HCT116 (cell line): ENCODE data around the gene ALOXE3. TPM values are rescaled to one million over a fixed set of nuclear protein-coding genes. Genes with fewer than 3 reads are reported as not detected.

Source experiments
- ATAC-seq: fragments of 200-7000 bp; cut with Tn5 transposase; 2 replicates; pipeline ENCODE4 v1.9.1; 2020; ENCODE audit warnings: mild to moderate bottlenecking, moderate library complexity
- BruUV-seq: library from RNA; stranded (reverse); fragments of 400-500 nt; replicated peaks from 2 replicates; lab custom pipeline; 2021; lab: Mats Ljungman, UMichigan
- CTCF ChIA-PET: fragments of 300-600 bp; sonication (Branson Sonifier 250); formaldehyde crosslinking; loops from one replicate; lab custom pipeline; 2021; ENCODE audit warnings: antibody characterized with exemption; lab: Charles Lee
- POLR2A ChIA-PET: fragments of 300-600, 350-600 bp; sonication (Branson Sonifier 250); formaldehyde crosslinking; loops from one replicate; lab custom pipeline; 2021; ENCODE audit warnings: antibody characterized with exemption; lab: Charles Lee
- RAD21 ChIA-PET, 2 experiments: fragments of 300-600 bp; sonication (Branson Sonifier 250); formaldehyde crosslinking; loops; one replicate each; lab custom pipeline; 2023; ENCODE audit warnings: low total read pairs in 2 of 2; ENCODE audit not compliant: uncharacterized antibody in 2 of 2, unreplicated experiment in 2 of 2, low non-redundant PET in 1 of 2; lab: Charles Lee
- DNase-seq: peaks from one replicate; pipeline ENCODE4 v3.0.0-alpha.2; 2010; ENCODE audit warnings: low read depth, low spot score
- H2AFZ ChIP-seq: fragments of 200-600 bp; shearing (Covaris generic), sonication (generic); 2 replicates; pipeline ENCODE4 v1.6.1; 2017; ENCODE audit warnings: low read depth, mixed run types, mixed read lengths, antibody characterized with exemption, low read length; ENCODE audit not compliant: poor library complexity, severe bottlenecking
- H3K27ac ChIP-seq: 2 replicates; pipeline ENCODE4 v1.5.1; 2012; ENCODE audit warnings: low read depth, low read length
- H3K27me3 ChIP-seq: fragments of 200-600 bp; sonication (generic); 2 replicates; pipeline ENCODE4 v1.6.1; 2016; ENCODE audit warnings: mixed run types, low read length, mixed read lengths; ENCODE audit not compliant: insufficient read depth
- H3K36me3 ChIP-seq, 2 experiments: fragments of 200-500 bp in 1 of 2; fragments of 200-600 bp in 1 of 2; sonication (Bioruptor generic) in 1 of 2; sonication (generic) in 1 of 2; 2 replicates each; pipeline versions ENCODE4 v1.5.1 to v1.6.1; 2014 to 2016; ENCODE audit warnings: low read length in 2 of 2, inconsistent platforms in 1 of 2, mixed read lengths in 1 of 2, mixed run types in 1 of 2; ENCODE audit not compliant: insufficient read depth in 2 of 2, control insufficient read depth in 1 of 2
- H3K4me1 ChIP-seq, 2 experiments: fragments of 200-600 bp in 1 of 2; sonication (generic) in 1 of 2; 2 replicates each; pipeline versions ENCODE4 v1.5.1 to v1.6.1; 2012 to 2017; ENCODE audit warnings: low read length in 2 of 2, inconsistent platforms in 1 of 2, mild to moderate bottlenecking in 1 of 2, mixed read lengths in 1 of 2, mixed run types in 1 of 2, moderate library complexity in 1 of 2; ENCODE audit not compliant: insufficient read depth in 2 of 2, control insufficient read depth in 1 of 2
- H3K4me2 ChIP-seq: fragments of 200-600 bp; sonication (generic); 2 replicates; pipeline ENCODE4 v1.6.1; 2017; ENCODE audit warnings: mixed run types, low read length, mixed read lengths
- H3K4me3 ChIP-seq, 2 experiments: fragments of 200-600 bp in 1 of 2; sonication (generic) in 1 of 2; replicated peaks in 1 of 2; 2 replicates each; pipeline ENCODE4 v1.5.1; 2011 to 2016; ENCODE audit warnings: low read length in 2 of 2, control low read depth in 1 of 2, low read depth in 1 of 2, mild to moderate bottlenecking in 1 of 2, mixed read lengths in 1 of 2, mixed run types in 1 of 2
- H3K79me2 ChIP-seq: fragments of 200-600 bp; sonication (generic); 2 replicates; pipeline ENCODE4 v1.6.1; 2017; ENCODE audit warnings: mild to moderate bottlenecking, mixed run types, low read length, moderate library complexity, mixed read lengths; ENCODE audit not compliant: insufficient read depth
- H3K9ac ChIP-seq: fragments of 200-600 bp; sonication (generic); 2 replicates; pipeline ENCODE4 v1.6.1; 2016; ENCODE audit warnings: low read length, mixed read lengths
- H3K9me2 ChIP-seq: fragments of 200-600 bp; sonication (generic), shearing (Covaris generic); 2 replicates; pipeline ENCODE4 v1.6.1; 2017; ENCODE audit warnings: mixed run types, mild to moderate bottlenecking, moderate library complexity; ENCODE audit not compliant: insufficient read depth
- H3K9me3 ChIP-seq, 2 experiments: fragments of 200-500 bp in 1 of 2; fragments of 200-600 bp in 1 of 2; sonication (Bioruptor generic) in 1 of 2; sonication (generic) in 1 of 2; 2 replicates each; pipeline ENCODE4 v1.6.1; 2014 to 2017; ENCODE audit warnings: low read length in 2 of 2, mixed read lengths in 2 of 2, inconsistent platforms in 1 of 2, low read depth in 1 of 2, mild to moderate bottlenecking in 1 of 2, mixed run types in 1 of 2, moderate library complexity in 1 of 2; ENCODE audit not compliant: control insufficient read depth in 1 of 2, insufficient read depth in 1 of 2
- H4K20me1 ChIP-seq: fragments of 200-600 bp; sonication (generic), shearing (Covaris generic); 2 replicates; pipeline ENCODE4 v1.6.1; 2017; ENCODE audit warnings: mixed run types, mild to moderate bottlenecking, moderate library complexity; ENCODE audit not compliant: insufficient read depth
- CEBPB ChIP-seq: IDR thresholded peaks from 2 replicates; pipeline ENCODE4 v1.6.1; 2012; ENCODE audit warnings: low read depth
- ELF1 ChIP-seq: IDR thresholded peaks from 2 replicates; pipeline ENCODE4 v1.6.1; 2012; ENCODE audit warnings: low read depth, borderline replicate concordance
- EZH2 ChIP-seq: fragments of 200-600 bp; sonication (generic); IDR thresholded peaks from 2 replicates; pipeline ENCODE4 v1.6.1; 2017; ENCODE audit warnings: antibody characterized with exemption, mixed run types
- EZH2phosphoT487 ChIP-seq: fragments of 200-600 bp; IDR thresholded peaks from 2 replicates; pipeline ENCODE4 v1.6.1; 2018; ENCODE audit warnings: antibody characterized with exemption, borderline replicate concordance
- JUND ChIP-seq: IDR thresholded peaks from 2 replicates; pipeline ENCODE4 v1.6.1; 2012
- POLR2A ChIP-seq: IDR thresholded peaks from 2 replicates; pipeline ENCODE4 v1.7.0; 2011; ENCODE audit warnings: borderline replicate concordance; ENCODE audit not compliant: insufficient read depth, insufficient read length; ENCODE audit errors: extremely low read depth
- SIN3A ChIP-seq: IDR thresholded peaks from 2 replicates; pipeline ENCODE4 v1.6.1; 2012; ENCODE audit warnings: low read depth
- SRF ChIP-seq: IDR thresholded peaks from 2 replicates; pipeline ENCODE4 v1.6.1; 2012; ENCODE audit warnings: low read depth
- ZFX ChIP-seq: fragments of 450-650 bp; IDR thresholded peaks from 2 replicates; pipeline ENCODE4 v1.6.1; 2017
- ZNF274 ChIP-seq: fragments of 200-500 bp; sonication (Bioruptor generic); IDR thresholded peaks from 2 replicates; pipeline ENCODE4 v1.6.1; 2014; ENCODE audit warnings: mild to moderate bottlenecking, low read depth, low read length, inconsistent platforms
- intact Hi-C: fragments of 100-400 bp; cut with micrococcal nuclease; formaldehyde crosslinking; loops from 2 replicates; pipeline ENCODE4 v1.10.0; 2022
- total RNA-seq: library from RNA; stranded (reverse); gene quantifications from one replicate; pipeline ENCODE4 v1.2.1, GENCODE V29; 2021; ENCODE audit not compliant: unreplicated experiment
- TF ChIP-seq, protein P1 (sequence below): IDR thresholded peaks from 2 replicates; pipeline ENCODE4 v1.6.1; 2012; ENCODE audit warnings: low read depth
- TF ChIP-seq, protein P2 (sequence below): IDR thresholded peaks from 2 replicates; pipeline ENCODE4 v1.6.1; 2012

Gene ALOXE3
- total RNA-seq, 1 experiment from 2014 or later: 3.5 TPM

DNA sequence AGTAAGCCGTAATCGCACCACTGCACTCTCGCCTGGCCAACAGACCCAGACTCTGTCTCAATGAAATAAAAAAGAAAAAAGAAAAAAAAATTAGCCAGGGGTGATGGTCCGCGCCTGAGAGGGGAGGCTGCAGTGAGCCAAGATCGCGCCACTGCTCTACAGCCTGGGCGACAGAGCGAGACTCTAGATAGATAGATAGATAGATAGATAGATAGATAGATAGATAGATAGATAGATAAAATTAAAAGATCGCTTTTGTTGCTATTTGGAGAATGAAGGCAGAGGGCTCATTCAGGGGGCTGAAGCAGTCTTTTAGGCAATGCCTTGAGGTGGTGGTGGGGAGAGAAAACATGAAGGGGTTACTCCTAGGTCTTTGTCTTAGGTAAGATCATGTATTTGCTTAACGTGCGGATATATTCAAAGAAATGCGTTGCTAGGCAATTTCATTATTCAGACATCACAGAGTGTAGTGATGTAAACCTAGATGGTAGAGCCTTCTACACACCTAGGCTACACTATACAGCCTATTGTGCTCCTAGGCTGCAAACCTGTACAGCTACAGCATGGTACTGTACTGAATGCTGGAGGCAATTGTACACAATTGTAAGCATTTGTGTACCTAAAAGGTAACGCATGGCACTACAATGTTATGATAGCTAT, 9.9 kb upstream of the ALOXE3 start:
- RAD21 ChIA-PET: no interaction called here
- Histone ChIP-seq H3K79me2 (no peaks in the 10 kb centered on the region), H2AFZ (peak overlapping the region; percentile 65), H4K20me1 (no peaks in the 10 kb centered on the region), H3K9me3 (no peaks in the 10 kb centered on the region), H3K4me2 (peak overlapping the region; percentile 86), H3K4me1 (peaks cover 19 to 57% of the 10 kb centered on the region in 2 experiments), H3K27me3 (no peaks in the 10 kb centered on the region), H3K36me3 (no peaks in the 10 kb centered on the region), H3K9ac (no peak overlapping the region), H3K4me3 (peak overlapping the region; percentile 20 to 39), H3K27ac (no peak overlapping the region; the same call in 1 of the 2 replicates), H3K9me2 (no peaks in the 10 kb centered on the region)
- intact Hi-C loops: loop anchor here (5.0 to 10.0 kb wide), 2 partner anchors 257 to 441 kb away; partner anchors contain the start of genes RPL26, TP53 and WRAP53
- POLR2A ChIA-PET: interaction anchor here (1.6 to 2.8 kb wide), 2 partner anchors 45 to 62 kb away, joined by 4 to 14 read pairs; partner anchors contain the start of gene BORCS6
- ATAC-seq (no peak), DNase-seq (no peak)
- BruUV-seq: no TSS peak
- CTCF ChIA-PET: interaction anchor here (1.6 to 2.1 kb wide), 2 partner anchors 9 to 10 kb away, joined by 6 to 7 read pairs; no protein-coding TSS in a partner anchor
- TF ChIP-seq JUND: no peak
- TF ChIP-seq EZH2phosphoT487: no peak
- TF ChIP-seq SRF: no peak
- TF ChIP-seq ZNF274: no peak
- TF ChIP-seq SIN3A: no peak
- no peak for TF ChIP-seq POLR2A
- TF ChIP-seq ZFX: no peak
- TF ChIP-seq, protein P1, sequence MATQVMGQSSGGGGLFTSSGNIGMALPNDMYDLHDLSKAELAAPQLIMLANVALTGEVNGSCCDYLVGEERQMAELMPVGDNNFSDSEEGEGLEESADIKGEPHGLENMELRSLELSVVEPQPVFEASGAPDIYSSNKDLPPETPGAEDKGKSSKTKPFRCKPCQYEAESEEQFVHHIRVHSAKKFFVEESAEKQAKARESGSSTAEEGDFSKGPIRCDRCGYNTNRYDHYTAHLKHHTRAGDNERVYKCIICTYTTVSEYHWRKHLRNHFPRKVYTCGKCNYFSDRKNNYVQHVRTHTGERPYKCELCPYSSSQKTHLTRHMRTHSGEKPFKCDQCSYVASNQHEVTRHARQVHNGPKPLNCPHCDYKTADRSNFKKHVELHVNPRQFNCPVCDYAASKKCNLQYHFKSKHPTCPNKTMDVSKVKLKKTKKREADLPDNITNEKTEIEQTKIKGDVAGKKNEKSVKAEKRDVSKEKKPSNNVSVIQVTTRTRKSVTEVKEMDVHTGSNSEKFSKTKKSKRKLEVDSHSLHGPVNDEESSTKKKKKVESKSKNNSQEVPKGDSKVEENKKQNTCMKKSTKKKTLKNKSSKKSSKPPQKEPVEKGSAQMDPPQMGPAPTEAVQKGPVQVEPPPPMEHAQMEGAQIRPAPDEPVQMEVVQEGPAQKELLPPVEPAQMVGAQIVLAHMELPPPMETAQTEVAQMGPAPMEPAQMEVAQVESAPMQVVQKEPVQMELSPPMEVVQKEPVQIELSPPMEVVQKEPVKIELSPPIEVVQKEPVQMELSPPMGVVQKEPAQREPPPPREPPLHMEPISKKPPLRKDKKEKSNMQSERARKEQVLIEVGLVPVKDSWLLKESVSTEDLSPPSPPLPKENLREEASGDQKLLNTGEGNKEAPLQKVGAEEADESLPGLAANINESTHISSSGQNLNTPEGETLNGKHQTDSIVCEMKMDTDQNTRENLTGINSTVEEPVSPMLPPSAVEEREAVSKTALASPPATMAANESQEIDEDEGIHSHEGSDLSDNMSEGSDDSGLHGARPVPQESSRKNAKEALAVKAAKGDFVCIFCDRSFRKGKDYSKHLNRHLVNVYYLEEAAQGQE: no peak
- TF ChIP-seq EZH2: no peak
- TF ChIP-seq, protein P2, sequence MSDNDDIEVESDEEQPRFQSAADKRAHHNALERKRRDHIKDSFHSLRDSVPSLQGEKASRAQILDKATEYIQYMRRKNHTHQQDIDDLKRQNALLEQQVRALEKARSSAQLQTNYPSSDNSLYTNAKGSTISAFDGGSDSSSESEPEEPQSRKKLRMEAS: no peak
- TF ChIP-seq CEBPB: no peak
- TF ChIP-seq ELF1: no peak
